ENCODE data around the gene CLDN1.

CLDN1 gene

DNA sequence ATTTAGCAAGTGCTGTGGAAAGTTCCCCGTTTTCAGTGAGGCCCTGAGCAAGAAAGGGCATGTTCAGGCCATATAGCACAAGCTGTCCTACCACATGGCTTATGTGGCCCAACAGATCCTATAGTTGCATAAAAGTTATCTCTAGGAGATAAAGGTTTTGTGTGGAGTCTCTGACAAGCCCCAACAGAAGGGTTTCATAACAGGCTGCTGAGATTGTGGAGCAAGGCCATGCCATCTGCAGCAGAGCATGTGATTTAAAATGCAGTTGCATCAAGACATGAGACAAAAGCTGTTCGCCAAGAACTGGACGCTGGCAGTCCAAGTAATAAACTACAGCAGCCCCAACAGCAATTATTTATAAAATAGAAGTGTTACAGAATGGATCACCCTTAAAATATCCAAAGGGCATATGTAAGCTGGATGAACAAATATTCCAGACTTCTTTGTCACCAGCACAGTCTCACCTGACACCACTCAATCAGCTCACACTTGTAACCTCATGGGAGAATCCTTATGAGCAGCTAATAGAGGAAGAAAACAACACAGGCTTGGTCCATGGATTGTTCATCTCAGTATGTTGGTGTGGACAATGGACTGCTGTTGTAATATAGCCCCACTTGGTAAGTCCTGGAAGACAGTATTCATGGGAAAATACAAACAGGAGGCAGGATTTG is 14.4 kb upstream of the CLDN1 start:
- Histone ChIP-seq H3K27me3 (ENCODE audit: insufficient read depth, low read length, poor library complexity) (no peaks in the 10 kb centered on the region), H3K36me3 (ENCODE audit: insufficient read depth, low read length) (no peaks in the 10 kb centered on the region), H3K4me1 (ENCODE audit: insufficient read depth, low read length) (no peaks in the 10 kb centered on the region), H3K4me2 (ENCODE audit: insufficient read depth, low read length) (no peak overlapping the region), H4K20me1 (ENCODE audit: insufficient read depth, low read length) (no peaks in the 10 kb centered on the region), H3K9me3 (ENCODE audit: insufficient read depth, low read length, severe bottlenecking) (no peaks in the 10 kb centered on the region), H3K9ac (ENCODE audit: low read depth, low read length) (no peak overlapping the region), H2AFZ (ENCODE audit: low read depth, low read length) (no peak overlapping the region), H3K79me2 (ENCODE audit: insufficient read depth, low read length) (no peaks in the 10 kb centered on the region), H3K4me3 (ENCODE audit: low read depth in 1 of 2, low read length in 2 of 2) (no peak overlapping the region), H3K27ac (ENCODE audit: low read length) (no peak overlapping the region)
- DNase-seq = no peak
- no peak for ATAC-seq (ENCODE audit: insufficient read depth, low read depth)
- TF ChIP-seq, protein P1, sequence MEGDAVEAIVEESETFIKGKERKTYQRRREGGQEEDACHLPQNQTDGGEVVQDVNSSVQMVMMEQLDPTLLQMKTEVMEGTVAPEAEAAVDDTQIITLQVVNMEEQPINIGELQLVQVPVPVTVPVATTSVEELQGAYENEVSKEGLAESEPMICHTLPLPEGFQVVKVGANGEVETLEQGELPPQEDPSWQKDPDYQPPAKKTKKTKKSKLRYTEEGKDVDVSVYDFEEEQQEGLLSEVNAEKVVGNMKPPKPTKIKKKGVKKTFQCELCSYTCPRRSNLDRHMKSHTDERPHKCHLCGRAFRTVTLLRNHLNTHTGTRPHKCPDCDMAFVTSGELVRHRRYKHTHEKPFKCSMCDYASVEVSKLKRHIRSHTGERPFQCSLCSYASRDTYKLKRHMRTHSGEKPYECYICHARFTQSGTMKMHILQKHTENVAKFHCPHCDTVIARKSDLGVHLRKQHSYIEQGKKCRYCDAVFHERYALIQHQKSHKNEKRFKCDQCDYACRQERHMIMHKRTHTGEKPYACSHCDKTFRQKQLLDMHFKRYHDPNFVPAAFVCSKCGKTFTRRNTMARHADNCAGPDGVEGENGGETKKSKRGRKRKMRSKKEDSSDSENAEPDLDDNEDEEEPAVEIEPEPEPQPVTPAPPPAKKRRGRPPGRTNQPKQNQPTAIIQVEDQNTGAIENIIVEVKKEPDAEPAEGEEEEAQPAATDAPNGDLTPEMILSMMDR (IDR thresholded peaks at IDR 0.05; ENCODE audit: borderline replicate concordance, extremely low read depth, low read length, poor library complexity, severe bottlenecking) = no peak
- TF ChIP-seq EZH2 (IDR thresholded peaks at IDR 0.05; ENCODE audit: borderline replicate concordance, low read depth, low read length, severe bottlenecking) = no peak

DNA sequence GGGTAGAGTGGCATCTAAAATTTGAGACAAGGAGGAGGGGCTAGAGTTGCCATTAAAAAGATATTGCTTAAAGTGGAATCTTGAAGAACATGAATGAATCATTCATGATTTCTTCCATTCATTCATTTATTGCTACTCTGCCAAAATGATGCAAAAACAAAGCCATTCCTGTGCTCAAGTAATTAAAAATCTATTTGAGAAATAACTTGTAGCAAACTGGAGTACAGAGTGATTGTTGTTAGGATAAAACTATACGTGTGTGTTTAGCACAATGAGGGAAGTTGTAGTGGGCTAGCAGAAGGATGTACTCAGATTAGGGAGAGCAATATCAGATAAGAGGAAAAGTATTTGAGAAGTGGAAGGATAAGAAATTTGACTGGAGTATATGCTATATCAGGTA is 11.7 kb upstream of the CLDN1 start:
- no peak for ATAC-seq (ENCODE audit: insufficient read depth, low read depth)

DNA sequence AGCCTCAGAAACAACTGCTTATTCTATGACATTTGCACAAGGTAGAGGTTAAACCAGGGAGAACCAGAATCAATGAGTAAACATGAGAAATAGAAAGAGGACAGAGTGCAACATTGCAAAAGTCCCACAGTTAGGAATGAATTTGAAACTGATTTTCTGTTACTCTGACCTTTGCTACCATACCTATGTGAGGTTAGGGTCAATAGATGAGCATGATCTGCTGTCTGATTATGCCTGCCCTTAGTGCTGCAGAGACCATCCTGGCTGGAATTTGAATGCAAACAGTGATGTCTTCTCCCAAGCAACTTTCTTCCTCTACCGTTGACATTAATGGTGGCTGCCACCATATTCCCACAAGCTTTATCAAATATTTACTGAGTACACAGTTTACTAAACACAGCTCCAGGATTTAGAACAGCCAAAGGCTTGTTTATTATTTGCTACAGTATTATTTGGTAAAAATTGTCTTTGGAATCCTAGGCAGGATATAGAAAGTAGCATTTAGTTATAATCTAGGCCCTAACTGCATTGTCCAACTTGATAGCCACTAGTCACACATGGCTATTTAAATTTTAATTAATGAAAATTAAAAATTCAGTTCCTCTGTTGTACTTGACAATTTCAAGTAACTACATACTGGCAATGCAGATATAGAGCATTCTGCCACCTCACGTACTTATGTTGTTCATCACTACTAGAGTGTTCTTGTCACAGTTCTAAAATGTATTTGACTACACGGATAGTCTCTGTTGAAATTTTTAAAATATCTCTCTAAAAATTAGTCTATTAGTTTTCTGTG is 8.9 kb upstream of the CLDN1 start:
- no peak for ATAC-seq (ENCODE audit: insufficient read depth, low read depth)
- Histone ChIP-seq H3K27ac (ENCODE audit: low read length) (no peak overlapping the region), H3K79me2 (ENCODE audit: insufficient read depth, low read length) (no peaks in the 10 kb centered on the region), H4K20me1 (ENCODE audit: insufficient read depth, low read length) (no peaks in the 10 kb centered on the region), H3K4me1 (ENCODE audit: insufficient read depth, low read length) (no peaks in the 10 kb centered on the region), H3K4me3 (ENCODE audit: low read depth in 1 of 2, low read length in 2 of 2) (no peak overlapping the region), H3K9me3 (ENCODE audit: insufficient read depth, low read length, severe bottlenecking) (no peaks in the 10 kb centered on the region), H3K9ac (ENCODE audit: low read depth, low read length) (no peak overlapping the region), H3K4me2 (ENCODE audit: insufficient read depth, low read length) (no peak overlapping the region), H3K27me3 (ENCODE audit: insufficient read depth, low read length, poor library complexity) (no peaks in the 10 kb centered on the region), H2AFZ (ENCODE audit: low read depth, low read length) (no peak overlapping the region), H3K36me3 (ENCODE audit: insufficient read depth, low read length) (no peaks in the 10 kb centered on the region)
- DNase-seq = no peak
- TF ChIP-seq, protein P1 (IDR thresholded peaks at IDR 0.05; ENCODE audit: borderline replicate concordance, extremely low read depth, low read length, poor library complexity, severe bottlenecking) = no peak
- TF ChIP-seq EZH2 (IDR thresholded peaks at IDR 0.05; ENCODE audit: borderline replicate concordance, low read depth, low read length, severe bottlenecking) = no peak

More for the DNA sequence above, 11.7 kb upstream of the CLDN1 start:
- no peaks in the 10 kb centered on the region for H3K4me1 ChIP-seq (ENCODE audit: insufficient read depth, low read length)
- H2AFZ ChIP-seq (ENCODE audit: low read depth, low read length) = no peak overlapping the region
- no peaks in the 10 kb centered on the region for H3K36me3 ChIP-seq (ENCODE audit: insufficient read depth, low read length)
- no peak overlapping the region for H3K27ac ChIP-seq (ENCODE audit: low read length)
- H3K27me3 ChIP-seq (ENCODE audit: insufficient read depth, low read length, poor library complexity) = no peaks in the 10 kb centered on the region
- H3K4me2 ChIP-seq (ENCODE audit: insufficient read depth, low read length) = no peak overlapping the region
- no peaks in the 10 kb centered on the region for H4K20me1 ChIP-seq (ENCODE audit: insufficient read depth, low read length)
- H3K79me2 ChIP-seq (ENCODE audit: insufficient read depth, low read length) = no peaks in the 10 kb centered on the region
- H3K9ac ChIP-seq (ENCODE audit: low read depth, low read length) = no peak overlapping the region
- TF ChIP-seq, protein P1 (IDR thresholded peaks at IDR 0.05; ENCODE audit: borderline replicate concordance, extremely low read depth, low read length, poor library complexity, severe bottlenecking) = no peak
- no peak for TF ChIP-seq EZH2 (IDR thresholded peaks at IDR 0.05; ENCODE audit: borderline replicate concordance, low read depth, low read length, severe bottlenecking)
- DNase-seq = no peak
- no peaks in the 10 kb centered on the region for H3K9me3 ChIP-seq (ENCODE audit: insufficient read depth, low read length, severe bottlenecking)
- H3K4me3 ChIP-seq (ENCODE audit: low read depth in 1 of 2, low read length in 2 of 2) = no peak overlapping the region
